ENCODE measurements around the gene SRSF5.

GRCh38 chr14:69756298-69756697 is 10.6 kb upstream of the SRSF5 start:
- TF ChIP-seq, protein P1, sequence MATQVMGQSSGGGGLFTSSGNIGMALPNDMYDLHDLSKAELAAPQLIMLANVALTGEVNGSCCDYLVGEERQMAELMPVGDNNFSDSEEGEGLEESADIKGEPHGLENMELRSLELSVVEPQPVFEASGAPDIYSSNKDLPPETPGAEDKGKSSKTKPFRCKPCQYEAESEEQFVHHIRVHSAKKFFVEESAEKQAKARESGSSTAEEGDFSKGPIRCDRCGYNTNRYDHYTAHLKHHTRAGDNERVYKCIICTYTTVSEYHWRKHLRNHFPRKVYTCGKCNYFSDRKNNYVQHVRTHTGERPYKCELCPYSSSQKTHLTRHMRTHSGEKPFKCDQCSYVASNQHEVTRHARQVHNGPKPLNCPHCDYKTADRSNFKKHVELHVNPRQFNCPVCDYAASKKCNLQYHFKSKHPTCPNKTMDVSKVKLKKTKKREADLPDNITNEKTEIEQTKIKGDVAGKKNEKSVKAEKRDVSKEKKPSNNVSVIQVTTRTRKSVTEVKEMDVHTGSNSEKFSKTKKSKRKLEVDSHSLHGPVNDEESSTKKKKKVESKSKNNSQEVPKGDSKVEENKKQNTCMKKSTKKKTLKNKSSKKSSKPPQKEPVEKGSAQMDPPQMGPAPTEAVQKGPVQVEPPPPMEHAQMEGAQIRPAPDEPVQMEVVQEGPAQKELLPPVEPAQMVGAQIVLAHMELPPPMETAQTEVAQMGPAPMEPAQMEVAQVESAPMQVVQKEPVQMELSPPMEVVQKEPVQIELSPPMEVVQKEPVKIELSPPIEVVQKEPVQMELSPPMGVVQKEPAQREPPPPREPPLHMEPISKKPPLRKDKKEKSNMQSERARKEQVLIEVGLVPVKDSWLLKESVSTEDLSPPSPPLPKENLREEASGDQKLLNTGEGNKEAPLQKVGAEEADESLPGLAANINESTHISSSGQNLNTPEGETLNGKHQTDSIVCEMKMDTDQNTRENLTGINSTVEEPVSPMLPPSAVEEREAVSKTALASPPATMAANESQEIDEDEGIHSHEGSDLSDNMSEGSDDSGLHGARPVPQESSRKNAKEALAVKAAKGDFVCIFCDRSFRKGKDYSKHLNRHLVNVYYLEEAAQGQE (IDR thresholded peaks at IDR 0.05; ENCODE audit: insufficient read depth in 1 of 2, low read depth in 2 of 2, low read length in 2 of 2): no peak
- no peak for TF ChIP-seq POLR2AphosphoS5 (IDR thresholded peaks at IDR 0.05; ENCODE audit: low read depth, low read length)
- no peak for TF ChIP-seq SIN3A (IDR thresholded peaks at IDR 0.05; ENCODE audit: borderline replicate concordance, insufficient read depth, low read length)
- no peak for TF ChIP-seq TAF1 (IDR thresholded peaks at IDR 0.05; ENCODE audit: borderline replicate concordance, insufficient read depth, low read length)
- no peak for TF ChIP-seq FOXP2 (optimal IDR thresholded peaks at IDR 0.05; ENCODE audit: borderline replicate concordance, extremely low read depth, extremely low read length, insufficient read depth)

Measured in PFSK-1 (cell line).